Measurements from ENCODE around the gene GMDS.

- TF ChIP-seq CTCF (IDR thresholded peaks at IDR 0.05) (no peak), POLR2AphosphoS5 (IDR thresholded peaks at IDR 0.05; ENCODE audit: insufficient read depth in 1 of 2, low read depth in 1 of 2) (no peak)
These were observed 173.0 kb downstream of the GMDS start for GRCh38 chr6:2072453-2072852.

Measured in vagina (tissue), 2 donors.